ENCODE results near the gene LPIN3.

DNA sequence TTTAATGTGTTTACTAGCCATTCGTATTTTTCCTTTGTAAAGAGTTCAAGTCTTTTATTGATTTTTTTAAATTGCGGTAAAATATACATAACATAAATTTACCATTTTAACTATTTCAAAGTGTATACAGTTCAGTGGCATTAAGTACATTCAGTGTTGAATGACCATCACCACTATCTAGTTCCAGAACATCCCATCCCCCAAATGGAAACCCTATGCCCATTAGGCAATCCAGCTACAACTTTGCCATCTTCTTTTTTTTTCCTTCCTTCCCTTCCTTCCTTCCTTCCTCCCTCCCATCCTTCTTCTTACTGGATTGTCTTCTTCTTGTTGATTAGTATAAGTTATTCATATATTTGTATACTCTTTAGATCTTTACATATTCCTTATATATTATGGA is 8.6 kb downstream of the LPIN3 start:
- TF ChIP-seq, protein P1, sequence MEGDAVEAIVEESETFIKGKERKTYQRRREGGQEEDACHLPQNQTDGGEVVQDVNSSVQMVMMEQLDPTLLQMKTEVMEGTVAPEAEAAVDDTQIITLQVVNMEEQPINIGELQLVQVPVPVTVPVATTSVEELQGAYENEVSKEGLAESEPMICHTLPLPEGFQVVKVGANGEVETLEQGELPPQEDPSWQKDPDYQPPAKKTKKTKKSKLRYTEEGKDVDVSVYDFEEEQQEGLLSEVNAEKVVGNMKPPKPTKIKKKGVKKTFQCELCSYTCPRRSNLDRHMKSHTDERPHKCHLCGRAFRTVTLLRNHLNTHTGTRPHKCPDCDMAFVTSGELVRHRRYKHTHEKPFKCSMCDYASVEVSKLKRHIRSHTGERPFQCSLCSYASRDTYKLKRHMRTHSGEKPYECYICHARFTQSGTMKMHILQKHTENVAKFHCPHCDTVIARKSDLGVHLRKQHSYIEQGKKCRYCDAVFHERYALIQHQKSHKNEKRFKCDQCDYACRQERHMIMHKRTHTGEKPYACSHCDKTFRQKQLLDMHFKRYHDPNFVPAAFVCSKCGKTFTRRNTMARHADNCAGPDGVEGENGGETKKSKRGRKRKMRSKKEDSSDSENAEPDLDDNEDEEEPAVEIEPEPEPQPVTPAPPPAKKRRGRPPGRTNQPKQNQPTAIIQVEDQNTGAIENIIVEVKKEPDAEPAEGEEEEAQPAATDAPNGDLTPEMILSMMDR (IDR thresholded peaks at IDR 0.05) = no peak
- TF ChIP-seq RAD21 (IDR thresholded peaks at IDR 0.05; ENCODE audit: low read length) = no peak
- TF ChIP-seq GATA2 (CRISPR knock-in tag; IDR thresholded peaks at IDR 0.05) = no peak
- TF ChIP-seq EP300 (IDR thresholded peaks at IDR 0.05; ENCODE audit: borderline replicate concordance in 1 of 2, low read depth in 1 of 2, low read length in 1 of 2) = no peak
- TF ChIP-seq, protein P2, sequence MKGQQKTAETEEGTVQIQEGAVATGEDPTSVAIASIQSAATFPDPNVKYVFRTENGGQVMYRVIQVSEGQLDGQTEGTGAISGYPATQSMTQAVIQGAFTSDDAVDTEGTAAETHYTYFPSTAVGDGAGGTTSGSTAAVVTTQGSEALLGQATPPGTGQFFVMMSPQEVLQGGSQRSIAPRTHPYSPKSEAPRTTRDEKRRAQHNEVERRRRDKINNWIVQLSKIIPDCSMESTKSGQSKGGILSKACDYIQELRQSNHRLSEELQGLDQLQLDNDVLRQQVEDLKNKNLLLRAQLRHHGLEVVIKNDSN (IDR thresholded peaks at IDR 0.05; ENCODE audit: borderline replicate concordance, low read depth) = no peak
- no peak for TF ChIP-seq CHD2 (IDR thresholded peaks at IDR 0.05; ENCODE audit: low read length, partially characterized antibody)
